Omental fat pad (tissue), 4 donors: ENCODE results near the gene CDK2. TPM values are rescaled to one million over a fixed set of nuclear protein-coding genes. Genes with fewer than 3 reads are reported as not detected.
A peak's percentile ranks its signal among the peaks of the same experiment; 100 is the strongest.
"Not testable (repeated sequence)": the region's sequence is repeated elsewhere in the genome, so short reads cannot be mapped to it uniquely, and the experiment has no call there.

Experiments
- ATAC-seq: fragments of 150-250 bp; one replicate; pipeline ENCODE4 v1.9.1; 2016; ENCODE audit warnings: mild to moderate bottlenecking, moderate library complexity; ENCODE audit not compliant: low FRiP score
- DNase-seq: peaks from one replicate; pipeline ENCODE4 v3.0.0-alpha.2; 2019; ENCODE audit warnings: low spot score
- total RNA-seq, 4 donors: library from RNA; depleted of rRNA; stranded (reverse); fragments of >200 nt; gene quantifications; one replicate each; pipeline ENCODE4 v1.1.0, GENCODE V29; 2016
- TF ChIP-seq, protein P1 (sequence below), 3 donors: fragments of 450-650 bp; IDR thresholded peaks; one replicate each; pipeline ENCODE4 v1.5.1; 2016 to 2017; ENCODE audit warnings: antibody characterized with exemption in 3 of 3, mild to moderate bottlenecking in 3 of 3, moderate library complexity in 2 of 3

The CDK2 gene
- total RNA-seq, 4 donors from 2014 or later: 9.7 to 23.7 (median 17.5) TPM

DNA sequence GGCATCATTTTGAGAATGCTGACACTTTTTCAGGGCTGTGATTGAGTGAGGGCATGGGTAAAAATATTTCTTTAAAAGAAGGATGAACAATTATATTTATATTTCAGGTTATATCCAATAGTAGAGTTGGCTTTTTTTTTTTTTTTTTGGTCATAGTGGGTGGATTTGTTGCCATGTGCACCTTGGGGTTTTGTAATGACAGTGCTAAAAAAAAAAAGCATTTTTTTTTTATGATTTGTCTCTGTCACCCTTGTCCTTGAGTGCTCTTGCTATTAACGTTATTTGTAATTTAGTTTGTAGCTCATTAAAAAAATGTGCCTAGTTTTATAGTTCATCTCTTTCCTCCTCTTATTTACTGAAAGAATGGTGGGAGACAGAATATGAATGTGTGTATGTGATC lies 5.8 kb downstream of the CDK2 start:
- DNase-seq (no peak), ATAC-seq (no peak)
- TF ChIP-seq, protein P1, sequence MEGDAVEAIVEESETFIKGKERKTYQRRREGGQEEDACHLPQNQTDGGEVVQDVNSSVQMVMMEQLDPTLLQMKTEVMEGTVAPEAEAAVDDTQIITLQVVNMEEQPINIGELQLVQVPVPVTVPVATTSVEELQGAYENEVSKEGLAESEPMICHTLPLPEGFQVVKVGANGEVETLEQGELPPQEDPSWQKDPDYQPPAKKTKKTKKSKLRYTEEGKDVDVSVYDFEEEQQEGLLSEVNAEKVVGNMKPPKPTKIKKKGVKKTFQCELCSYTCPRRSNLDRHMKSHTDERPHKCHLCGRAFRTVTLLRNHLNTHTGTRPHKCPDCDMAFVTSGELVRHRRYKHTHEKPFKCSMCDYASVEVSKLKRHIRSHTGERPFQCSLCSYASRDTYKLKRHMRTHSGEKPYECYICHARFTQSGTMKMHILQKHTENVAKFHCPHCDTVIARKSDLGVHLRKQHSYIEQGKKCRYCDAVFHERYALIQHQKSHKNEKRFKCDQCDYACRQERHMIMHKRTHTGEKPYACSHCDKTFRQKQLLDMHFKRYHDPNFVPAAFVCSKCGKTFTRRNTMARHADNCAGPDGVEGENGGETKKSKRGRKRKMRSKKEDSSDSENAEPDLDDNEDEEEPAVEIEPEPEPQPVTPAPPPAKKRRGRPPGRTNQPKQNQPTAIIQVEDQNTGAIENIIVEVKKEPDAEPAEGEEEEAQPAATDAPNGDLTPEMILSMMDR (IDR thresholded peaks at IDR 0.05): no peak

DNA sequence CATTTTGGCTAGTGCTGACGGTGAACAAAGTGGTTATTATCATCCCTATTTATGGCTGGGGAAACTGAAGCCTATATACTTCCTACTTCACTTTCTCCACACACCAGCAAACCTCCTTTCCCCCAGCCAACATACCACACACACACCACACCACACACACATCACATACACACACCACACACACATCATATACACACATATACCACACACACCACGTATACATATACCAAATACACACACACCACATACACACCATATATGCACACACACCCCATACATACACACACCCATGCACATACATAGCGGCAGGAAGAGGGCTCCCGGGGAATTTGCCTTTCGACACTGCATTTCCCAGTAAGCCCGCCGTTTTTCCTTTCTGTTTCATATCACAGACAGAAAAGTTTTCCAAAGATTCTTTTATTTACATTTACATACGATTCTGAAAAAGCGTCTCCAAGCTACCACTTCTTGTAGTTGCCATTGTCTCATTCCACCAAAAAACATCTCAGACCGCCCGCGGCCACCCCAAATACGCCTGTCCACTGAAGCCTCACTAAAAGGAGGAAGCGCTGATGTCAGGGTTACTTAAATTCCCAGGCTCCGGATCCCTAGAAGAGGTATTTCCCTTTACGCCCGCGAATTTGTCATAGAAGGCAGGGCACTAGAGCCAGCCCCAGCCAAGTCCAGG lies 6.4 kb downstream of the CDK2 start:
- no peak for DNase-seq
- TF ChIP-seq, protein P1 (IDR thresholded peaks at IDR 0.05): no peak
- no peak for ATAC-seq

DNA sequence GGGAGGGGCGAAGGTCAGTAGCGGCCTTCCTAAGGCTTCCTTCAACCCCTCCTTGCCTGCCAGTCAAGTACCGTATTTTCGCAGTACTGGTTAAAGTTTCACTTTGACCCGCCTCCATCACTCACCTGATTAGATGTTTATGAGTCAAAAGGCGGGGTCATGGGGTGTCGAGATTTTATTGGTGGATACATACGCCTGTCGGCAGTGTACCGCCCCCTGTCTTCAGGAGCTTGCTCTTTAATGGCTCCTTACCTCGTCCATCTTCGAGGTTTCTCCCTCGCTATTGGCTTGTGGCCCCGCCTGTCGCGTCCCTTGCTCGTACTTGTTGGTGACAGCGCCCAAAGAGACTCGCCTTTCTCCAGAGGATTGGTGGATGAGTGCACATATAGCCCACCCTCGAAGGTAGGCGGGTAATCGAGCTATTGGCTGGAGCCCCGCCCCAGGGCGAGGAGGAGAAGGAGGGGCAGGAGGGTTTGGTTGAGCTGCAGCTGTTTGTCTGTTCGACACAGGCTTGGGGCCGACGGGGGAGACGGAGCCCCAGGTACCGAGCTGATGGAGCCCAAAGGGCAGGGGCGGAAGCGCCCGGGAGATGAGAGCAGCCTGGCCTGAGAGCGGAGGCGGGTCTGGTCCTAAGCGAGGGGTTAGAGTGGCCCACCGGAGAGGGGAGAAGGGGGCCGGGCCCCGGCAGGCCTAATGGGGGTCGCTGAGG lies 7.1 kb downstream of the CDK2 start, which contains the start of gene RAB5B:
TSS of gene RAB5B (plus strand) at position 480 of the 709 bp plus-strand sequence. CDS start 12,883 bp downstream, outside the sequence.
- ATAC-seq (peak; percentile 97), DNase-seq (peak; percentile 89)
- TF ChIP-seq, protein P1 (IDR thresholded peaks at IDR 0.05): no peak

DNA sequence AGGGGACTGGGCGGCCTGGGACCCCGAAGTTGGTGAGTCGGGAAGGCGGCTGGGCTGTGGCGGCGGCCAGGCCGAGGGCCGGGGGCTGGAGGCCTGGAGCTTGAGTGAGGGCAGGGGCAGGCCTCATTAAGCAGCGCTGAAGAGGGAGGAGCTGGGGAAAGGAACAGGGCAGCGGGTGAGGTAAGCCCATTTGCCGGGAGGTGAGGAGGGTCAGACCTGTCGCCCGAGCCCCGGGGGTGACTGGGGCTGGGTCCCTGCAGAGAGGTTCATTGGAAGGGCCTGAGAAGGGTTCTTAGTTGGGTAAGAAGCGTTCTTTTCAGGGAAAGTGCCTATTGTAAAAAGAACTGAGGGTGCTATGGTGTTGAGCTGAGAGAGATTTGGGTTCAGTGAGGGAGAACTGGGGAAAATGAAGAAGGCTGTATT lies 7.7 kb downstream of the CDK2 start:
- TF ChIP-seq, protein P1 (IDR thresholded peaks at IDR 0.05): no peak
- ATAC-seq (peak; percentile 26), DNase-seq (no peak)

DNA sequence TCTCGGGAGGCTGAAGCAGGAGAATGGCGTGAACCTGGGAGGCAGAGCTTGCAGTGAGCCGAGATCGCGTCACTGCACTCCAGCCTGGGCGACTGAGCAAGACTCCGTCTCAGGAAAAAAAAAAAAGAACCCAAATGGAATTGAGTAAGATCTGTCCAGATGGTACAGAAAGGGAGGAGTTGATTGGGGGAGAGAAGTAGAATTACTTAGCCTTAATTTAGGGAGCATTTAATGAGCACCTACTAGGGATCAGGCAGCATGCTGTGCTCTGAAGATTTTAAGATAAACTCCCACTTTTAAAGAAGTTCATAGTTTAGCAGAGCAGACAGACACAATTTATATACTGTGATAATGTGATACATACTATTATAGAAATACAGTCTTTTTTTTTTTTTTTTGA lies 11.8 kb downstream of the CDK2 start:
- ATAC-seq (no peak), DNase-seq (no peak)
- TF ChIP-seq, protein P1 (IDR thresholded peaks at IDR 0.05): no peak

DNA sequence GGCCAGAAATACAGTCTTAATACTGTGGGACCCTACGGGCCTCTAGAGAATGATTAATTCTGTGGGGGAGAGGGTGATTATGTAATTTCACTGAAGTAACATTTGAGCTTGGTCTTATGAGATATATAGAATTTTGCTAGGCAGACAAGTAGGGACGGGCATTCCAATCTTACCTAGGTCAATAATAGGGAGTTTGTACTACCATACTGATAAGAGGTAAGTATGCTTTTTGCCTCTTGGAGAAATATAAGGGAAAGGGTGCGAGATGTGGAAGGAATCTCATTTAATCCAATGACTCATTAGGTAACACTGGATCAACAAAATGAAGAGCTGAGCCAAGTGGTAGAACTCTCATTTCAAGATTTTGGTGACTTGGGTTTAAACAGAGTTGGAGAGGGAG lies 12.4 kb downstream of the CDK2 start:
- TF ChIP-seq, protein P1 (IDR thresholded peaks at IDR 0.05): no peak
- no peak for DNase-seq
- ATAC-seq: no peak

DNA sequence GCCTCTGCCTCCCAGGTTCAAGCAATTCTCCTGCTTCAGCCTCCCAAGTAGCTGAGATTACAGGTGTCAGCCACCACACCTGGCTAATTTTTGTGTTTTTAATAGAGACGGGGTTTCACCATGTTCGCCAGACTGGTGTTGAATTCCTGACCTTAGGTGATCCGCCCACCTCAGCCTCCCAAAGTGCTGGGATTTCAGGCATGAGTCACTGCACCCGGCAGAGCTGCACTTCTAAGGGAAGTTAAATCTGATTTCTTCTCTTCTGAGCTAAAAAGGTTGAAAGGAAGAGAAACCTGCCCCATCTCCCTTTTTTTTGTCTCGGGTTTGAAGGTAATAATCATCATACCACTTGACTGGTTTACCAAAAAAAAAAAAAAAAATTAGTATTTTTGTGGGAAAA lies 15.3 kb downstream of the CDK2 start:
- ATAC-seq: peak; percentile 35
- not testable (repeated sequence) for DNase-seq
